Jurkat, Clone E6-1 (cell line): ENCODE measurements around the gene TRIO.
"Not testable (repeated sequence)": the region's sequence is repeated elsewhere in the genome, so short reads cannot be mapped to it uniquely, and the experiment has no call there.

ENCODE experiments used
- DNase-seq: peaks from one replicate; pipeline ENCODE4 v3.0.0-alpha.2; 2011; ENCODE audit warnings: low read depth, low spot score
- H3K4me3 ChIP-seq: 2 replicates; pipeline ENCODE4 v1.5.1; 2011; ENCODE audit warnings: mild to moderate bottlenecking, low read length, control low read depth, moderate library complexity

TRIO gene

DNA sequence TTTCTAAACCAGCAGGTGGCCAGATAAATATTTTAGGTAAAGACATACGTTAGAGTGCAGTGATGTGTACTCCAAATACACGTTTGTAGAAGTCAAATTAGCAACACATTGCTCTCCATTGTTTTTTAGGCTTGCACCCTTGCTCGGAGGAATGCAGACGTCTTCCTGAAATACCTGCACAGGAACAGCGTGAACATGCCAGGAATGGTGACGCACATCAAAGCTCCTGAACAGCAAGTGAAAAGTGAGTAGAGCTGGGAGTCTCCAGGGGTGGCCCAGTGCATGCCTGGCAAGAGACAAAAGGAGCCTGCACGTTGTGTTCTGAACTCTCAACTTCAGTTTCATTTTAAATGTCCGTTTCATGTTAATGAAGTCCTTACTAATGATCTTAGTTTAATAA lies 231.0 kb downstream of the TRIO start:
- H3K4me3 ChIP-seq = no peak overlapping the region
- no peak for DNase-seq

DNA sequence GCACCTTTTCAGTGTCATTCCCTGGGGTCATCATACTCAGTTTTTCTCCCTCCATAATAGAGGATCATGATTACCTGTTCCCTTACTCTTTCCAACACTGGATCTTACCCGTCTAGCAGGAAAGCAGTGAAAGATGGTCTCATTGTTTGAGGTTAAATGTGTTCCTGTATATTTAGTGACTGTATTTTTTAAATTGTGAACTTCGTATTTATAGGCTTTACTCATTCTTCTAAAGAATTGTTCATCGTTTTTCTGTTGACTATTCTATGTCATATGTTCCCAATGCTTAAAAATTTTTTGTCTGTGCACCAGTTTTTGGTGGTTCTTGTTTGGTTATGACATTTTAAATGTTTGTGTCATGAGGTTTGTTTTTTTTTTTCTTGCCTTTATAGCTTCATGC lies 233.6 kb downstream of the TRIO start:
- H3K4me3 ChIP-seq = no peak overlapping the region
- no peak for DNase-seq

DNA sequence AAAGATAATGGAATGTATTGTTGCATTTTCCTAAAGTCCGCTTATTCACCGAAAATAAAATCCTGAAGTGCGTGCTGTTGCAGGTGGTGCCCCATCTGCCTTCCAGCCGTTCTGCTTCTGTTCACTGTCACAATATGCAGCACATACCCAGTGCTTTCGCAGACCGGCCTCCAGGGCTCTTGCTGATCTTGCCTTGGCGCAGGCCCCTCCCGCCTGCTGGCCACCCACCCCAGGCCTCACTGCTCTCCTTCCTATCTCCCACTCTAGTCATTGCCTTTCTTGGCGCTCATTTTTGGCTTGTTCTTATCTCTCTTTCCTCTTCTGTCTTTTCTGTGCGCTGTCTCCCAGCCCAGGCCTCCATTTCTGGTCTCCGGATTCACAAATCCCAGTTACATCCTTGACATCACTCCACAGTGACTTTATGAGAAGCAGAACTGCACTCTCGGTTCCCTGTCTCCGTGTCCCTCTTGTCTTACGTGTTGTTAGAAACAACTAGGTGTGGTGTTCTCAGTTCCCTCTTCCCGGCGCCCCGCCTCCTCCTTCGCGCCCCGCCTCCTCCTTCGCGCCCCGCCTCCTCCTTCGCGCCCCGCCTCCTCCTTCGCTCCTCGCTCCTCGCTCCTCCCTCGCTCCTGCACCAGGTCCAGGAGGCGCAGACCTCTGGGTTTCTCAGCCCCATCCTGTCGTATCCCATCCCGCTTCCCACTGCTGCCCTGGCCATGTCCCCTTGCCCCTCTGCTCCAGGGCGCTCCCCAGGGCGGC lies 236.8 kb downstream of the TRIO start:
- no peak overlapping the region for H3K4me3 ChIP-seq
- DNase-seq = no peak

DNA sequence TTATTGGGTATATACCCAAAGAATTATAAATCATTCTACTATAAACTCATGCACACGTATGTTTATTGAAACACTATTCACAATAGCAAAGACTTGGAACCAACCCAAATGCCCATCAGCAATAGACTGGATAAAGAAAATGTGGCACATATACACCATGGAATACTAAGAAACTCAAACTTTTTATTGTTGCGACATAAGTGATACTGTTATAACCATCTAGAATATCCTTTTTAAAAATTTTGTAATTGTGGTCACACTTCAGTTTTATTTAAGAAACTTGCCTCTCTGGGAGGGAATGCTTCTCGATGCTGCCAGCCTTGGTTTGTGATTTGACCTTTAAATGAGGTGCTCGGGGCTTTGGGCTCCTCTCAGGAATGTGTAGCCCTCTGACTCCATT lies 237.6 kb downstream of the TRIO start:
- DNase-seq = no peak
- no peak overlapping the region for H3K4me3 ChIP-seq

DNA sequence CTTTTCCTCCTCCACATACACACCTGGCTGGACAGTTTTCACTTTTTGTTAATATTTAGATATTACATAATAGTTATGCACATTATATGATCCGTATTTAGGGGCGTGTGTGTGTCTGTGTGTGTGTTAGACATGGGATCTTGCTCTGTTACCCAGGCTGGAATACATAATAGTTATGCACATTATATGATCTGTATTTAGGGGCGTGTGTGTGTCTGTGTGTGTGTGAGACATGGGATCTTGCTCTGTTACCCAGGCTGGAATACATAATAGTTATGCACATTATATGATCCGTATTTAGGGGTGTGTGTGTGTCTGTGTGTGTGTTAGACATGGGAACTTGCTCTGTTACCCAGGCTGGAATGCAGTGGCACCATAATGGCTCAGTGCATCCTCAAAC lies 239.5 kb downstream of the TRIO start:
- no peak overlapping the region for H3K4me3 ChIP-seq
- DNase-seq = no peak

DNA sequence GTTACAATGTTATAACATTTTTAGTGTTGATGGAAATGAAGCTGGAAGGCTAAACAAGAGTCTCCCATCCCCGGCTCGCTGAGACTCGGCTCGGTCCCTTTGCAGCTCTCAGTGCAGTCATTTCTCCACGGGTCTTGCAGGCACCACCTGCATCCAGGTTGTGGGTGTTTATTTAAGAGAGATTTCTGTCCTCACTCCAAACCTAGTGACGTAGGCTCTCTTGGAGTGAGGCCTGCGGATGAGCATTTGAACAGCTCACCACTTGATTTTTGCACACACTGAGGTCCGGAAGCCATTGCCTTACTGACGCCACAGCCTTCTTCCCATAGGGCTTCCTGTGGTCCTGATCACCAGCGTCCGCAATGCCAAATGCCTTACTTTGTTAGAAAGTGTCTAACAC lies 240.8 kb downstream of the TRIO start:
- no peak for DNase-seq
- H3K4me3 ChIP-seq = no peak overlapping the region

DNA sequence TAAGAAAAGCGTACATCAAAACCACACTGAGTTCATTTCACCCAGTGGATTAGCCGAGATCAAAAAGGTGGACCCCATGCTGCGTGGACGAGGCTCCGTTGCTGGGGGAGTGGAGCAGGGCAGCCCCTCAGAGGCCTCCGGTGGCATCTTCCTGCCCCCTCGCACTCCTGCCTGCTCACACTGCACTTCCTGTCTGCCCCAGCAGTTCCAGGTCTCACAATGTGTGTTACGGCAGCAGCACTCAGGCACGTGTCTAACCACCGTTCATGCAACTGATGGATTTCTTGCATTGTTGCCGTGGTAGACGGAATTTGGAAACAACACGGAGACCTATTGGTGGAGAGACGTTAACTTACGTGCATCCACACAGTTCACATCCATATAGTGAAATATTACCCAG lies 241.9 kb downstream of the TRIO start:
- no peak overlapping the region for H3K4me3 ChIP-seq

DNA sequence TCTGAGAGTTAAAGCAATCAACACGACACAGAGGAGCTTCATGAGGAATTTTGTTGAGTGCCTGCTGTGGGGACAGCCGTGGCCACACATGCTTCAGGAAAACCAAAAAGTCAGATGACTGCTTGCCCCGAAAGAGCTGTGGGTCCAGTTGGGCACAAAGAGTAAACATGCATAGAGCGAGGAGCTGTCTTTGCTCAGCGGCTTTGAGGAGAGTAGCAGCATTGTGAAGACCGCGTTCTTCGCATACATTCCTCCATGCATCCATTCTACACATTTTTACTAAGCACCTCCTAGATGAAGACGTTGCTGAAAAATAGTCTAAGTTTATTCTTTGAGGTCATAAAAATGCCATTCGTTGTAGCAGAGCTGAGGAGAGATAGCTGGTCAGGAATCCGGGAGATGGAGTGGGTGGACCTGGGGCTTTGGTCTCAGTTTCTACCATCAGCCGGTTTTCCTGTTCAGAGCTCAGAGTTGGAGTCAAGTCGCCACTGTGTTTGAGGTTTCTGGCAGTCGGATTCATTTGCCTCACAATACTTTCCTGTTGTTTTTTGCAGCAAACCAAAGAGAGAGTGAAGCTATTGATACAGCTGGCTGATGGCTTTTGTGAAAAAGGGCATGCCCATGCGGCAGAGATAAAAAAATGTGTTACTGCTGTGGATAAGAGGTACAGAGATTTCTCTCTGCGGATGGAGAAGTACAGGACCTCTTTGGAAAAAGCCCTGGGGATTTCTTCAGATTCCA lies 243.9 kb downstream of the TRIO start:
- H3K4me3 ChIP-seq = no peak overlapping the region
- DNase-seq = no peak

More for the DNA sequence above, 241.9 kb downstream of the TRIO start:
- DNase-seq = no peak

DNA sequence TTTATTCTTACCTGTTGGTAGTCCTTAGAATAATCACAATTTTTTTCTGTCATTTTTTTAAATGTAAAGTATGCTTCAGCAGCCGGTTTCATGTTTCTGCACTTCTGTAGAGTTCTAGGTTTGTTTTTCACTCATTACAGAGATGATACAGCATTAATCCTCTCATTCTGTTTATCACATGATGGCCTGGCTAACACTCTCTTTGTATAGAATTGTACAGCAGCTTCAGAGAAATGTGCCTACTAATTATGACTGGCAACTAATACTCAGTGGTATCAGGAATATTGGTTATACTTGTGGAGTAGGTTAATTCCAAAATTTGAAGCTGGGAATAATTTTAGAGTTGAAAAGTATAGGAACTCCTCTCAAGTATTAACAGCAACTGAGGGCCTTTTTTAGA lies 245.6 kb downstream of the TRIO start:
- no peak overlapping the region for H3K4me3 ChIP-seq
- DNase-seq = no peak

DNA sequence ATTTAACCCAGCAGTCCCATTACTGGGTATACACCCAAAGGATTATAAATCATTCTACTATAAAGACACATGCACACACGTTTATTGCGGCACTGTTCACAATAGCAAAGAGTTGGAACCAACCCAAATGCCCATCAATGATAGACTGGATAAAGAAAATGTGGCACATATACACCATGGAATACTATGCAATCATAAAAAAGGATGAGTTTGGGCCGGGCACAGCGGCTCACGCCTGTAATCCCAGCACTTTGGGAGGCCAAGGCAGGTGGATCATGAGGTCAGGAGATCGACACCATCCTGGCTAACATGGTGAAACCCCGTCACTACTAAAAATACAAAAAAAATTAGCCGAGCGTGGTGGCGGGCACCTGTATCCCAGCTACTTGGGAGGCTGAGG lies 249.4 kb downstream of the TRIO start:
- H3K4me3 ChIP-seq, DNase-seq: not testable (repeated sequence)

DNA sequence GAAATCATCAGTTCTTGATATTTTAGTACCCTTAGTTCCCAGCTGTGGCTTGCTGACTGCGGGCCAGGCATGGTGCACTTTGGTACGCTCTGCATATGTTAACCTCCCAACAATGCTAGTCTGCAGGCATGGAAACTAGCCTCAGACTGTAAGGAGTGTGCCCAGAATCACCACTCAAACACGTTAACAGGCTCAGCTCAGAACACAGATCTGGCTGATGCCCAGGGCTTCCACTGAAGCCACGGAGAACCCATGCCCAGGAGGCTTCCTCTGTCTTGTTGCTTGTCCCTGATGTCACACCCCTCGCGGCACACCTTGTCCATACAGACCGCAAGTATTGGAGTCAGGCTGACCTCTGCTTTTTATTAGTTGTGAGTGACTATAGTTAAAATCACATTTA lies 251.2 kb downstream of the TRIO start:
- H3K4me3 ChIP-seq = no peak overlapping the region
- no peak for DNase-seq

DNA sequence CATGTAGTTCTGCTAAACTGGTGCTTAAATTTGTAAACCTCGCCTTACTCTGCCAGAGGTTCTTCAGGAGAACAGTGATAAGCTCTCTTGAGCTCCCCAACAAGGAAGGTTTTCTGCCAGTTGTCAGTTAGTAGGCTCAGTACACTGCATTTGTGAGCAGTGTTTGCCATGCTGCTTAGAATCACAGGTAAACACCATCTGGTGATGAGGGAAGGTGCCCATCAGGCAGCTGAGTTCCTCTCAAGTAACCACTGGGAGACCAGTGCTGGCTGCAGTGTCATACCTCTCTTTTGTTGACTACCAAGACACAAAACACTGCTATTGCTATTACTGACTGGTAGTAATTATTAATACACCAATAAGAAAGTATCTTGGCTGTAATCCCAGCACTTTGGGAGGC lies 252.3 kb downstream of the TRIO start:
- H3K4me3 ChIP-seq = no peak overlapping the region
- no peak for DNase-seq

DNA sequence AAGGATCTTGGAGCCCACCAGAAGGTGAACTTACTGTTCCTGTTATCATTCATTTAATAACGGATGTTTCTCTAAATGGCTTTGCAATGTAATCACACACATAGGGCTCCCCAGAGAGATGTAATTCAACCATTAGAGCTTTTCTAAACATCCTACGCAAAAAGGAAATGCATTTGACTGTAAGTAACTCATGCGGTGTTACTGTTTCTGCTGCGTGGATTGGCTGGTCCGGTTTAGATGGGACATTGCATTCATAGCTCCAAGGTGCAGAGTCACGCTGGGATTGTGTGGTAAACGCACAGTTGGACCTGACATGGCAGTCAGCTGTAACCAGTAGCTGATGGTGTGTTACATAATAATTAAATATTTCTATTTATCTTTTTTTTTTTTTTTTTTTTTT lies 252.9 kb downstream of the TRIO start:
- H3K4me3 ChIP-seq = no peak overlapping the region
- no peak for DNase-seq

DNA sequence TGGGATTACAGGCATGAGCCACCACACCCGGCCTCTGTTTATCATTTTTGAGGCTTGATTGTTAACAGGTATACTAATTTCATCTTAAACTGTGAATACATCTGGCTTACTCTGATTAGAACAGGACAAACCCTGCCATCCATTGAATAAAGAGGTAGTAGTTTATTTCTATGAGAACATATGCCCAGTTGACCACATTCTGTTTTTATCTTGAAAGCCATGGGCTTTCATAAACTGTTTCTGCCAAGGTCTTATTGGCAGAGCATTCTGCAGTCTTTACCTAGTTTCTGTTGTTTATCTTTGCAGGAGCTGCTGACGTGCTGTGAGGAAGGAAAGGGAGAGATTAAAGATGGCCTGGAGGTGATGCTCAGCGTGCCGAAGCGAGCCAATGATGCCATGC lies 253.6 kb downstream of the TRIO start:
- H3K4me3 ChIP-seq = no peak overlapping the region
- no peak for DNase-seq

DNA sequence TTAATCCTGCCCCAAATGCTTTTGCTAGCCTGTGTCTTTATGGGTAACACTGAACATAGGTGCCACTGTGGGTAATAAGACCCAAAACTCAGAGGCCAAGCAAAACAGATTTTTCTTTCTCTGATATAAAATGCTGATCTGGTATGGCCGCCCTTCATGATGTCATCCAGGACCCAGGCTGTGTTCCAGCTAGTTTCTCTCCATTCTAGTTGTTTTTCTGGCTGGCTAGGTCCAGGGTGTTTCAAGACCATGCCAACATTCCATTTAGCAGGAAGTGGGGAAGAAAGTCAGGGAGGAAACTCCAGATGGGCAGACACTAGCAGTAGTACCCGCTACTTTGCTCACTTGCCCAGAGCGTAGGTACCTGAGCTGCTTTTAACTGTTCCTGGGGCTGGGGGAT lies 254.6 kb downstream of the TRIO start:
- H3K4me3 ChIP-seq = no peak overlapping the region
- DNase-seq = no peak

DNA sequence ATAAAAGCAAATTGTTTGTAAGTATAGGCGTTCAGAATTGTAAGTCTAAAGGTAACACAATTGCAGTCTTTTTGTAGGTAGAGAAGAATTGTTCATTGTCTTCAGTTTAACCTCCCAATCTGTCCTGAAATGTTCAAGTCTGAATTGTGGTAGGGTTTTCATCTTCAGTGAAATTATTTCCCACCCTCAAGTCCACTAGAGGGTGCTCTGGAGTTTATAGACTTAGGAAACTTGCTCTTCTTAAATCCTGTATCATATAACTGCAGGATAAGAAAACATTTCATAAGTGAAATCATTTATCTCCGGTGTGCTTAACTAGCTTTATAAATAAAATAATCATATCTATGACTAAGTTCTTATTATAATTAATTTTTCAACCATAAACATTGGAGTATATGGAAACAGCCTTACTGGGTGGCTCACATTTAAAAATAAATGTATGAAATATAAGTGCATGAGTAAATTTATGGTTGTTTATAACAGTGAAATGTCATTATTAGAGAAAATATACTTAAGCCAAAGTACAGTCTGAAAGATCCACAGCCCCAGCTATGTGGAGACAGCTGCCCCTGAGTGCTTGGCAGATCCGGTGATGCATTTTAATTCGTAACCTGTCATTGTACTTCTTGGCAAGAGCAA lies 256.0 kb downstream of the TRIO start:
- peak; percentile 37 for DNase-seq
- H3K4me3 ChIP-seq = no peak overlapping the region

DNA sequence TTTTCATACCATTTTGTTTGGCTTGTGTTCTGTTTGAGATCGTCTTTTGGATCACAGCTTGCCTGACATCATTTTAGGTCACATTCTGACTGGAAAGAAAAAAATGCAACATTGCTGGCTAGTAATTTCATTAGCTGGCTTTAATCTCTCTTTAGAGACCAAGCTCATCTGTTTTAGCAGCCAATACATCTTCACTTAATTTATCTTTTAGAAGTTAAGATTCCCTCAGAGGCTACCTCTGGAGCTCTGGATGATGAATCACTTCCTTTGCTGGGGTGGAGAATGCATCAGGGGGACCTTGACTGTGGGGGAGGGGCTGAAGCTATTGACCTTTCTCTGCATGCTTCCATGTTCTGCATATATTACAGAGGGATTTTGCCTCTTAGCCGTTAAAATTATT lies 256.9 kb downstream of the TRIO start:
- no peak overlapping the region for H3K4me3 ChIP-seq
- no peak for DNase-seq

DNA sequence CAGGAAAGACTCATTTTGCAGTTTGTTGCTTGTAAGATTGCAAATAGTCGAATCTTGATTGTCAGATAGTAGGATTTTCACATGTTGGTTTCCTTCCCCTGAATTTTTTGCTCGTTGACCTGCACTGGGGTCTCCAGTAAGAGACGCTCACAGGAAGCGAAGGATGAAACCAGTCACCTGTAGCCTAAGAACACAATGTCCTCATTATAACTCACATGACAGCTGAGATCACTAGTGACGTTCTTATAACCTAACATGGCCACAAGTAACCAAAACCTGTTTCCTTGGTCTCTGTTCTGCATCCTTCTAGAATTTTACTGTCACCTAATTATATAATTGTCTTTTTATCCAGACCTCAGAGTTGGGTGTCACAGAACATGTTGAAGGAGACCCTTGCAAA lies 257.5 kb downstream of the TRIO start:
- no peak for DNase-seq
- no peak overlapping the region for H3K4me3 ChIP-seq

DNA sequence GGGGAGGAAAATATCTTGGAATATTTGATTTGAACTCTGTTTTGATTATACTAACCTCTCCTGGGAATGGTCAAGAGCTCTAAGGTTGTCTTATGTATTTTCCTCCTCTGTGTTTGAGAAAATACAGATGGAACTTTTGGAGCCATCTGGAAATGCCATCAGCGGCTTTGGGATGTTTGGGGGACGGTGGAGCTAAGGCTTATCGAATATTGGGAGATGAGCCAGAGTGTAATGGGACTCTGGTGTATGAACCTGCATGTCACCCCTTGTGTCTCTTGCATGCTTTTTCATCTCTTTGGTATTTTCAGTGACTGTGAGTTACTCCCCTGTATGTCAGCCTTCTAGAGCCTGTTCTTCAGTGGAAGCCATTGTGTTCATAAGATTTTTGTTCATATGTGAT lies 258.5 kb downstream of the TRIO start:
- no peak for DNase-seq

DNA sequence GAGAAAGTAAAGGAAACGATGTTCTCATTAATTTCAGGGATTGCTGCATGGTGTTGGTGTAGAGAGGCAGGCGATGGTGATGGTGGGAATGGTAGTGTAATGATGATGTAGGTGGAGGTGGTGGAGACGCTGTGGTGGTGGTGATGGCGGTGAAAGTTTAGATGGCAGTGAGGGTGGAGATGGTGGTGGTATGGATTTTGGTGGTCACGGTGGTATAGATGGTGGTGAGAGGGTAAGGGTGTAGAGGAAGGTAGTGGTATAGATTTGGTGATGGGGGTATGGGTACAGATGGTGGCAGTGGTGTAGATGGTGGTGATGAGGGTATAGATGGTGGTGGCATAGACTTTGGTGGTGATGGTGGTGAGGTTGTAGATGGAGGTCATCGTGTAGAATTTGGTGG lies 259.3 kb downstream of the TRIO start:
- no peak for DNase-seq
- H3K4me3 ChIP-seq = no peak overlapping the region

More for the DNA sequence above, 258.5 kb downstream of the TRIO start:
- no peak overlapping the region for H3K4me3 ChIP-seq
